Spleen (tissue), 11 donors: ENCODE data around the gene MIAT. TPM values are rescaled to one million over a fixed set of nuclear protein-coding genes. Genes with fewer than 3 reads are reported as not detected.

ENCODE experiments used
- DNase-seq: peaks from one replicate; pipeline ENCODE4 v3.0.0-alpha.2; 2020
- H3K27ac ChIP-seq, 8 donors: fragments of 200-600 bp; sonication (generic) in 7 of 8; 1 replicate in 4 of 8; 2 replicates in 4 of 8; pipeline versions ENCODE4 v1.5.0 to v1.8.0; 2016 to 2021; ENCODE audit warnings: inconsistent platforms in 4 of 8, mild to moderate bottlenecking in 4 of 8, moderate library complexity in 1 of 8
- H3K27me3 ChIP-seq, 7 donors: fragments of 200-600 bp; sonication (generic) in 6 of 7; replicated peaks in 1 of 7; 1 replicate in 4 of 7; 2 replicates in 3 of 7; pipeline versions ENCODE4 v1.5.0 to v1.8.0; 2016 to 2021; ENCODE audit warnings: inconsistent platforms in 3 of 7, mild to moderate bottlenecking in 1 of 7
- H3K36me3 ChIP-seq, 6 donors: fragments of 200-600 bp; sonication (generic) in 5 of 6; 1 replicate in 4 of 6; 2 replicates in 2 of 6; pipeline versions ENCODE4 v1.5.0 to v1.8.0; 2016 to 2021; ENCODE audit warnings: inconsistent platforms in 2 of 6
- H3K4me1 ChIP-seq, 6 donors: fragments of 200-600 bp; sonication (generic) in 5 of 6; 1 replicate in 3 of 6; 2 replicates in 3 of 6; pipeline versions ENCODE4 v1.5.0 to v1.8.0; 2016 to 2021; ENCODE audit warnings: inconsistent platforms in 3 of 6
- H3K4me3 ChIP-seq, 8 donors: fragments of 200-600 bp; sonication (generic) in 7 of 8; 1 replicate in 4 of 8; 2 replicates in 4 of 8; pipeline versions ENCODE4 v1.5.0 to v1.8.0; 2016 to 2021; ENCODE audit warnings: inconsistent platforms in 4 of 8, mild to moderate bottlenecking in 4 of 8, moderate library complexity in 2 of 8
- H3K9me3 ChIP-seq, 8 donors: fragments of 200-600 bp; sonication (generic) in 7 of 8; 1 replicate in 4 of 8; 2 replicates in 4 of 8; pipeline versions ENCODE4 v1.5.0 to v1.8.0; 2016 to 2021; ENCODE audit warnings: inconsistent platforms in 4 of 8
- CTCF ChIP-seq, 11 experiments: fragments of 200-600 bp in 7 of 11; fragments of 450-650 bp in 4 of 11; sonication (generic) in 4 of 11; IDR thresholded peaks in 8 of 11; conservative IDR thresholded peaks in 3 of 11; 1 replicate in 7 of 11; 2 replicates in 4 of 11; pipeline versions ENCODE4 v1.4.0 to v1.8.0; 2016 to 2021; ENCODE audit warnings: antibody characterized with exemption in 11 of 11, inconsistent platforms in 4 of 11, mild to moderate bottlenecking in 1 of 11
- POLR2A ChIP-seq, 3 donors: fragments of 450-650 bp; IDR thresholded peaks; one replicate each; pipeline ENCODE4 v1.5.1; 2017; ENCODE audit warnings: antibody characterized with exemption in 3 of 3, mild to moderate bottlenecking in 1 of 3
- POLR2AphosphoS5 ChIP-seq, 3 donors: sonication (generic); formaldehyde crosslinking; IDR thresholded peaks; one replicate each; pipeline ENCODE4 v1.5.1; 2017; ENCODE audit warnings: antibody characterized with exemption in 3 of 3
- WGBS, 5 donors: extraction: QIAGEN DNeasy Blood & Tissue Kit in 3 of 5; methylation state at CpG; one replicate each; pipeline versions ENCODE4 v1.1.5 to v1.1.7; 2013 to 2018; 5-methylcytosine and 5-hydroxymethylcytosine counted together
- intact Hi-C: fragments of 100-400 bp; cut with DNase I; formaldehyde crosslinking; loops from one replicate; pipeline ENCODE4 v1.15.0; 2023; ENCODE audit warnings: low total_unique reads
- polyA plus RNA-seq, 3 donors: library from polyadenylated mRNA; stranded (reverse); fragments of 200-250 nt; gene quantifications; one replicate each; pipeline ENCODE4 v1.2.1, GENCODE V29; 2013
- total RNA-seq, 7 donors: library from RNA; depleted of rRNA in 3 of 7; stranded (reverse); fragments of >200 nt in 3 of 7; fragmentation: NEBNext Ultra II Directional in 4 of 7; extraction: Animal tissue kit (Norgen Biotek cat#: 25700) in 4 of 7; gene quantifications; one replicate each; pipeline versions ENCODE4 v1.1.0 to v1.2.1, GENCODE V29; 2016 to 2021
- donor health status: healthy with polysubstance abuse.
- donor health status: DM: no; HTN: no; CAD: no; lungs with moderate emphysema.
- donor health status: DM: no; HTN: no; CAD: no.
- donor health status: Bipolar disorder and iron deficiency.
- donor health status: healthy.
- donor health status: DM: no; HTN: no; CAD: no.
- donor health status: DM: yes; HTN: yes; CAD: no.

Gene MIAT
- total and polyA plus RNA-seq, 10 donors, result 0.77 to 62.4 (median 19.5) TPM

- Histone ChIP-seq H3K4me3 (no peak overlapping the region), H3K4me1 (peaks cover 9 to 58% (median 40%) of the 10 kb centered on the region in 6 donors), H3K9me3 (no peaks in the 10 kb centered on the region), H3K27me3 (no peaks in the 10 kb centered on the region), H3K27ac (no peak overlapping the region), H3K36me3 (no peaks in the 10 kb centered on the region)
- DNase-seq, result peak; percentile 51
- 59 to 71% (median 62%) methylated on average over 6 of the region's 6 CpGs for WGBS, 5 donors
- intact Hi-C loops, result no loop called here
- TF ChIP-seq POLR2A (IDR thresholded peaks at IDR 0.05) (no peak), POLR2AphosphoS5 (IDR thresholded peaks at IDR 0.05) (no peak), CTCF (IDR thresholded peaks at IDR 0.05 in 8 of 11, conservative IDR thresholded peaks at IDR 0.05 in 3 of 11) (no peak)
These were observed 37.9 kb upstream of the MIAT start for GRCh38 chr22:26619510-26619909.

GRCh38 chr22:26620197-26620596 lies 37.2 kb upstream of the MIAT start:
- intact Hi-C loops, result no loop called here
- H3K9me3 ChIP-seq, result no peaks in the 10 kb centered on the region
- no peaks in the 10 kb centered on the region for H3K36me3 ChIP-seq
- H3K4me1 ChIP-seq, result peaks cover 9 to 51% (median 36%) of the 10 kb centered on the region in 6 donors
- DNase-seq, result no peak
- no peak overlapping the region for H3K27ac ChIP-seq
- H3K4me3 ChIP-seq, result no peak overlapping the region
- 91 to 100% (median 99%) methylated on average over 2 of the region's 2 CpGs for WGBS, 5 donors
- TF ChIP-seq POLR2A (IDR thresholded peaks at IDR 0.05), result no peak
- no peak for TF ChIP-seq CTCF (IDR thresholded peaks at IDR 0.05 in 8 of 11, conservative IDR thresholded peaks at IDR 0.05 in 3 of 11)
- no peak for TF ChIP-seq POLR2AphosphoS5 (IDR thresholded peaks at IDR 0.05)
- no peaks in the 10 kb centered on the region for H3K27me3 ChIP-seq

GRCh38 chr22:26621663-26622062 lies 35.7 kb upstream of the MIAT start, which contains the start of gene CRYBA4:
TSS of gene CRYBA4 (plus strand) at chr22:26621963. CDS start at chr22:26622597, 634 bp downstream.
- H3K36me3 ChIP-seq, result no peaks in the 10 kb centered on the region
- intact Hi-C loops, result no loop called here
- no peak within 1 kb of the TSS for H3K4me3 ChIP-seq
- TF ChIP-seq POLR2A (IDR thresholded peaks at IDR 0.05) (no peak), POLR2AphosphoS5 (IDR thresholded peaks at IDR 0.05) (no peak), CTCF (IDR thresholded peaks at IDR 0.05 in 8 of 11, conservative IDR thresholded peaks at IDR 0.05 in 3 of 11) (no peak)
- no peaks in the 10 kb centered on the region for H3K27me3 ChIP-seq
- no peak for DNase-seq
- H3K4me1 ChIP-seq, result peaks cover 9 to 36% (median 30%) of the 10 kb centered on the region in 6 donors
- no peaks in the 10 kb centered on the region for H3K9me3 ChIP-seq
- no peak within 1 kb of the TSS for H3K27ac ChIP-seq
- 83 to 93% (median 89%) methylated on average over 5 to 7 of the region's 7 CpGs for WGBS, 5 donors

GRCh38 chr22:26623984-26624383 lies 33.4 kb upstream of the MIAT start:
- Histone ChIP-seq H3K27ac (no peak overlapping the region), H3K9me3 (no peaks in the 10 kb centered on the region), H3K36me3 (no peaks in the 10 kb centered on the region), H3K27me3 (no peaks in the 10 kb centered on the region), H3K4me3 (no peak overlapping the region), H3K4me1 (peaks cover 0 to 21% (median 13%) of the 10 kb centered on the region in 6 donors)
- DNase-seq, result no peak
- TF ChIP-seq CTCF (IDR thresholded peaks at IDR 0.05 in 8 of 11, conservative IDR thresholded peaks at IDR 0.05 in 3 of 11) (no peak), POLR2AphosphoS5 (IDR thresholded peaks at IDR 0.05) (no peak), POLR2A (IDR thresholded peaks at IDR 0.05) (no peak)
- 91 to 100% (median 95%) methylated on average over 1 of the region's 1 CpG for WGBS, 5 donors
- intact Hi-C loops, result no loop called here
